ENCODE results near the gene SMC2.

DNA sequence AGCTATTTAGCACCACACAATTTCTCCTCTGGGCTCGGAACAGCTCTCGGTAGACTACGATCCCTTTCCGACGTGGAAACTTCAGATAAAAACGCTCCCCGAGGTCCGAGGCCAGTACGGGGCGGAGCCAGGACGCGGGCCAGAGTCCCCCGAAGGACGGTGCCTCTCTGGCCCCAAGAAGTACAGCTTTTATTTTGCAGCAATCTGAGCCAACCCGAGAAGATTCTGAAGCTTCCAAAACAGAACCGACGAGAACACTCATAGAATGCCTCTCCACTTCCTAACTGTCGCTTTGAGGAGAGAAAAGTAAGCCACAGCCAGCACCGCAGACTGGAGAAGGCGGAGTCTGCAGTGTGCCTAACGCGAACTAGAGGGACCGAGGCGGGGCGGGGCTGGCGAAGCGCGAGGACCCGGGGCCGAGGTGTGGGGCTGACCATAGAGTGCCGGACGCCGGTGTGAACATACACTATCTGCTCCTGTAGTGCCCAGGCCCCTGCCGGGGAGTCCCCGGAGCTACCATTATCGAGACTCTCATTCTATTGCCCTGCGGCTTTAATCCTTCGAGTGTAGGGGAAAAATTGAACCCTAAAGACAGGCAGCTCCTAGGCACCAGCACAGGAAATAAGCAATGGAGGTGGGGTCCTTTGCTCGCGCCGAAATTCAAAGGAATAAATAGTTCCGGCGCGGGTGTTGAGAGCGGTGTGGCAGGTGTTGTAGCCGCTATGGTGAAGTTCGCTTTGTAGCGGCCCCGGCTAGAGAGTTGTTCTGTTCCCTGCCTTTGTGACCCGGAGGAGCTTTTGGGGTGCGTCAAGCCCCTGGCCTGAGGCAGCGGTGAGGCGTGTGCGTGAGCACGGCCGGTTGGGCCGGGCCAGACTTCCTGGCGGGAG is at the start of gene SMC2:
- TF ChIP-seq, protein P1, sequence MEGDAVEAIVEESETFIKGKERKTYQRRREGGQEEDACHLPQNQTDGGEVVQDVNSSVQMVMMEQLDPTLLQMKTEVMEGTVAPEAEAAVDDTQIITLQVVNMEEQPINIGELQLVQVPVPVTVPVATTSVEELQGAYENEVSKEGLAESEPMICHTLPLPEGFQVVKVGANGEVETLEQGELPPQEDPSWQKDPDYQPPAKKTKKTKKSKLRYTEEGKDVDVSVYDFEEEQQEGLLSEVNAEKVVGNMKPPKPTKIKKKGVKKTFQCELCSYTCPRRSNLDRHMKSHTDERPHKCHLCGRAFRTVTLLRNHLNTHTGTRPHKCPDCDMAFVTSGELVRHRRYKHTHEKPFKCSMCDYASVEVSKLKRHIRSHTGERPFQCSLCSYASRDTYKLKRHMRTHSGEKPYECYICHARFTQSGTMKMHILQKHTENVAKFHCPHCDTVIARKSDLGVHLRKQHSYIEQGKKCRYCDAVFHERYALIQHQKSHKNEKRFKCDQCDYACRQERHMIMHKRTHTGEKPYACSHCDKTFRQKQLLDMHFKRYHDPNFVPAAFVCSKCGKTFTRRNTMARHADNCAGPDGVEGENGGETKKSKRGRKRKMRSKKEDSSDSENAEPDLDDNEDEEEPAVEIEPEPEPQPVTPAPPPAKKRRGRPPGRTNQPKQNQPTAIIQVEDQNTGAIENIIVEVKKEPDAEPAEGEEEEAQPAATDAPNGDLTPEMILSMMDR (IDR thresholded peaks at IDR 0.05): no peak
- peak; percentile 30 for TF ChIP-seq POLR2A (IDR thresholded peaks at IDR 0.05)
